ENCODE measurements around the gene MUS81.
"Not testable (repeated sequence)": the region's sequence is repeated elsewhere in the genome, so short reads cannot be mapped to it uniquely, and the experiment has no call there.

MUS81 gene

GRCh38 chr11:65822776-65823528, 37.3 kb upstream of the MUS81 start:
- DNase-seq = no peak
- Histone ChIP-seq H3K4me1 (ENCODE audit: low read length) (0 out of 2 replicates have a peak, but pooled peaks cover 4% of the 10 kb centered on the region), H3F3A (ENCODE audit: insufficient read depth, low read length) (no peaks in the 10 kb centered on the region), H3K9ac (ENCODE audit: low read length) (no peak overlapping the region), H3K9me3 (replicated peaks; ENCODE audit: insufficient read depth, low read length) (no peaks in the 10 kb centered on the region), H3K4me3 (ENCODE audit: low read length) (no peak overlapping the region), H2AFZ (ENCODE audit: low read length) (no peak overlapping the region), H3K79me2 (ENCODE audit: low read length) (no peaks in the 10 kb centered on the region), H3K27ac (ENCODE audit: low read length) (no peak overlapping the region), H3K27me3 (replicated peaks; ENCODE audit: insufficient read depth, low read length) (no peaks in the 10 kb centered on the region), H3K9me2 (replicated peaks; ENCODE audit: insufficient read depth, low read length) (no peaks in the 10 kb centered on the region), H3K36me3 (replicated peaks; ENCODE audit: insufficient read depth, low read length) (no peaks in the 10 kb centered on the region), H4K20me1 (ENCODE audit: insufficient read depth, low read length) (no peaks in the 10 kb centered on the region), H3K4me2 (ENCODE audit: low read depth, low read length) (no peak overlapping the region)
- no peak for TF ChIP-seq EZH2 (optimal IDR thresholded peaks at IDR 0.05; ENCODE audit: low read depth, low read length)
- no peak for TF ChIP-seq CTCF (IDR thresholded peaks at IDR 0.05; ENCODE audit: low read length)
- TF ChIP-seq EZH2phosphoT487 (IDR thresholded peaks at IDR 0.05; ENCODE audit: low read length) = no peak

- no peaks in the 10 kb centered on the region for H3K36me3 ChIP-seq (replicated peaks; ENCODE audit: insufficient read depth, low read length)
- no peak for DNase-seq
- no peak overlapping the region for H3K27ac ChIP-seq (ENCODE audit: low read length)
- H3K27me3 ChIP-seq (replicated peaks; ENCODE audit: insufficient read depth, low read length) = peaks cover 25% of the 10 kb centered on the region
- H2AFZ ChIP-seq (ENCODE audit: low read length) = no peak overlapping the region
- H3K4me3 ChIP-seq (ENCODE audit: low read length) = no peak overlapping the region
- no peaks in the 10 kb centered on the region for H3K4me1 ChIP-seq (ENCODE audit: low read length)
- H3K9me3 ChIP-seq (replicated peaks; ENCODE audit: insufficient read depth, low read length) = no peaks in the 10 kb centered on the region
- no peak overlapping the region for H3K9ac ChIP-seq (ENCODE audit: low read length)
- TF ChIP-seq CTCF (IDR thresholded peaks at IDR 0.05; ENCODE audit: low read length) (no peak), EZH2 (optimal IDR thresholded peaks at IDR 0.05; ENCODE audit: low read depth, low read length) (no peak), EZH2phosphoT487 (IDR thresholded peaks at IDR 0.05; ENCODE audit: low read length) (no peak)
- H3K4me2 ChIP-seq (ENCODE audit: low read depth, low read length) = no peak overlapping the region
- H3K79me2 ChIP-seq (ENCODE audit: low read length) = no peaks in the 10 kb centered on the region
- H4K20me1 ChIP-seq (ENCODE audit: insufficient read depth, low read length) = no peaks in the 10 kb centered on the region
- no peaks in the 10 kb centered on the region for H3K9me2 ChIP-seq (replicated peaks; ENCODE audit: insufficient read depth, low read length)
- no peaks in the 10 kb centered on the region for H3F3A ChIP-seq (ENCODE audit: insufficient read depth, low read length)
Measured at GRCh38 chr11:65826984-65827735, 33.1 kb upstream of the MUS81 start.

GRCh38 chr11:65829459-65829858, 30.8 kb upstream of the MUS81 start:
- peaks cover 4% of the 10 kb centered on the region; the same call in 1 of the 2 replicates for H3K4me1 ChIP-seq (ENCODE audit: low read length)
- H3K27me3 ChIP-seq (replicated peaks; ENCODE audit: insufficient read depth, low read length) = peaks cover 44% of the 10 kb centered on the region
- no peak overlapping the region for H3K4me3 ChIP-seq (ENCODE audit: low read length)
- no peak for DNase-seq
- no peak overlapping the region for H3K27ac ChIP-seq (ENCODE audit: low read length)
- H3K79me2 ChIP-seq (ENCODE audit: low read length) = no peaks in the 10 kb centered on the region
- H3K9me3 ChIP-seq (replicated peaks; ENCODE audit: insufficient read depth, low read length) = no peaks in the 10 kb centered on the region
- no peaks in the 10 kb centered on the region for H3K9me2 ChIP-seq (replicated peaks; ENCODE audit: insufficient read depth, low read length)
- TF ChIP-seq EZH2 (optimal IDR thresholded peaks at IDR 0.05; ENCODE audit: low read depth, low read length) = no peak
- no peak for TF ChIP-seq CTCF (IDR thresholded peaks at IDR 0.05; ENCODE audit: low read length)
- no peak overlapping the region for H3K9ac ChIP-seq (ENCODE audit: low read length)
- no peaks in the 10 kb centered on the region for H4K20me1 ChIP-seq (ENCODE audit: insufficient read depth, low read length)
- no peak overlapping the region for H3K4me2 ChIP-seq (ENCODE audit: low read depth, low read length)
- no peaks in the 10 kb centered on the region for H3K36me3 ChIP-seq (replicated peaks; ENCODE audit: insufficient read depth, low read length)
- no peak overlapping the region for H2AFZ ChIP-seq (ENCODE audit: low read length)
- H3F3A ChIP-seq (ENCODE audit: insufficient read depth, low read length) = no peaks in the 10 kb centered on the region

GRCh38 chr11:65832231-65832630, 28.0 kb upstream of the MUS81 start:
- H4K20me1 ChIP-seq (ENCODE audit: insufficient read depth, low read length) = not testable (repeated sequence)

More at GRCh38 chr11:65832231-65832630, 28.0 kb upstream of the MUS81 start:
- not testable (repeated sequence) for H3K9me2 ChIP-seq (replicated peaks; ENCODE audit: insufficient read depth, low read length); H3K79me2 ChIP-seq (ENCODE audit: low read length); H3F3A ChIP-seq (ENCODE audit: insufficient read depth, low read length); H3K9ac ChIP-seq (ENCODE audit: low read length); H3K27ac ChIP-seq (ENCODE audit: low read length); H3K9me3 ChIP-seq (replicated peaks; ENCODE audit: insufficient read depth, low read length); H3K36me3 ChIP-seq (replicated peaks; ENCODE audit: insufficient read depth, low read length); H3K4me1 ChIP-seq (ENCODE audit: low read length); H3K4me3 ChIP-seq (ENCODE audit: low read length); H3K4me2 ChIP-seq (ENCODE audit: low read depth, low read length); H2AFZ ChIP-seq (ENCODE audit: low read length); DNase-seq
- peaks cover 45% of the 10 kb centered on the region for H3K27me3 ChIP-seq (replicated peaks; ENCODE audit: insufficient read depth, low read length)
